ENCODE measurements around the gene TECTA.
"Not testable (repeated sequence)": the region's sequence is repeated elsewhere in the genome, so short reads cannot be mapped to it uniquely, and the experiment has no call there.

Gene TECTA

GRCh38 chr11:121129362-121130340, 28.6 kb downstream of the TECTA start:
- no peak for DNase-seq

- no peak for DNase-seq
Observed at GRCh38 chr11:121131656-121132055, 30.6 kb downstream of the TECTA start.

GRCh38 chr11:121132211-121132976, 31.4 kb downstream of the TECTA start:
- DNase-seq, result no peak

- DNase-seq, result no peak
Observed at GRCh38 chr11:121134741-121135312, 33.8 kb downstream of the TECTA start.

- DNase-seq, result no peak
Observed at GRCh38 chr11:121137005-121137404, 36.0 kb downstream of the TECTA start.

GRCh38 chr11:121138259-121138658, 37.2 kb downstream of the TECTA start:
- DNase-seq, result no peak

GRCh38 chr11:121140369-121140768, 39.3 kb downstream of the TECTA start:
- no peak for DNase-seq

- no peak for DNase-seq
Observed at GRCh38 chr11:121141066-121141465, 40.0 kb downstream of the TECTA start.

GRCh38 chr11:121143921-121144320, 42.9 kb downstream of the TECTA start:
- DNase-seq, result no peak

GRCh38 chr11:121144723-121145122, 43.7 kb downstream of the TECTA start:
- DNase-seq, result no peak

GRCh38 chr11:121145826-121146225, 44.8 kb downstream of the TECTA start:
- DNase-seq, result no peak

GRCh38 chr11:121149116-121149515, 48.1 kb downstream of the TECTA start:
- no peak for DNase-seq

GRCh38 chr11:121151207-121151688, 50.2 kb downstream of the TECTA start:
- no peak for DNase-seq

- DNase-seq, result no peak
Observed at GRCh38 chr11:121152764-121153163, 51.7 kb downstream of the TECTA start.

- DNase-seq, result no peak
Observed at GRCh38 chr11:121153472-121153871, 52.4 kb downstream of the TECTA start.

- no peak for DNase-seq
Observed at GRCh38 chr11:121154486-121155314, 53.7 kb downstream of the TECTA start.

- DNase-seq, result no peak
Observed at GRCh38 chr11:121157756-121158155, 56.7 kb downstream of the TECTA start.

- DNase-seq, result no peak
Observed at GRCh38 chr11:121159741-121160140, 58.7 kb downstream of the TECTA start.

- DNase-seq, result no peak
Observed at GRCh38 chr11:121161349-121161917, 60.4 kb downstream of the TECTA start.

GRCh38 chr11:121163658-121164308, 62.7 kb downstream of the TECTA start:
- peak; percentile 6 for DNase-seq

GRCh38 chr11:121177629-121178028, 76.6 kb downstream of the TECTA start:
- not testable (repeated sequence) for DNase-seq

All from stimulated activated CD4-positive, alpha-beta T cell treated with anti-CD3 and anti-CD28 coated beads, Interleukin-15, amount 100 ng/mL, for 24 hours (primary cell).